Glutamatergic neuron (in vitro differentiated cells): ENCODE results near the gene SPOCK3. TPM values are rescaled to one million over a fixed set of nuclear protein-coding genes. Genes with fewer than 3 reads are reported as not detected.

Experiments
- DNase-seq: peaks from one replicate; pipeline ENCODE4 v3.0.0; 2022
- H3K27ac Mint-ChIP-seq: one replicate; pipeline ENCODE4 v1.8.0; 2020; ENCODE audit warnings: mild to moderate bottlenecking, mixed read lengths, inconsistent platforms; ENCODE audit not compliant: unreplicated experiment
- H3K27me3 Mint-ChIP-seq: one replicate; pipeline ENCODE4 v1.8.0; 2020; ENCODE audit warnings: mild to moderate bottlenecking, moderate library complexity, mixed read lengths, inconsistent platforms; ENCODE audit not compliant: unreplicated experiment
- H3K36me3 Mint-ChIP-seq: one replicate; pipeline ENCODE4 v1.8.0; 2020; ENCODE audit warnings: mild to moderate bottlenecking, mixed read lengths, inconsistent platforms; ENCODE audit not compliant: unreplicated experiment
- H3K4me1 Mint-ChIP-seq: one replicate; pipeline ENCODE4 v1.8.0; 2020; ENCODE audit warnings: mild to moderate bottlenecking, low read depth, mixed read lengths, inconsistent platforms; ENCODE audit not compliant: unreplicated experiment
- H3K4me3 Mint-ChIP-seq: one replicate; pipeline ENCODE4 v1.8.0; 2020; ENCODE audit warnings: mild to moderate bottlenecking, mixed read lengths, inconsistent platforms; ENCODE audit not compliant: unreplicated experiment
- H3K9me3 Mint-ChIP-seq: one replicate; pipeline ENCODE4 v1.8.0; 2020; ENCODE audit warnings: mild to moderate bottlenecking, moderate library complexity, mixed read lengths, inconsistent platforms; ENCODE audit not compliant: unreplicated experiment
- total RNA-seq: library from RNA; stranded (reverse); fragmentation: NEBNext Ultra II Directional; extraction: Animal tissue kit (Norgen Biotek cat#: 25700); gene quantifications from one replicate; pipeline ENCODE4 v1.2.1, GENCODE V29; 2021; ENCODE audit not compliant: unreplicated experiment
- TF ChIP-seq, protein P1 (sequence below): fragments of 200-600 bp; sonication (generic); IDR thresholded peaks from one replicate; pipeline ENCODE4 v1.5.0; 2021; ENCODE audit not compliant: partially characterized antibody, unreplicated experiment

Gene SPOCK3
- total RNA-seq, 1 donor from 2014 or later, result 26.8 TPM

DNA sequence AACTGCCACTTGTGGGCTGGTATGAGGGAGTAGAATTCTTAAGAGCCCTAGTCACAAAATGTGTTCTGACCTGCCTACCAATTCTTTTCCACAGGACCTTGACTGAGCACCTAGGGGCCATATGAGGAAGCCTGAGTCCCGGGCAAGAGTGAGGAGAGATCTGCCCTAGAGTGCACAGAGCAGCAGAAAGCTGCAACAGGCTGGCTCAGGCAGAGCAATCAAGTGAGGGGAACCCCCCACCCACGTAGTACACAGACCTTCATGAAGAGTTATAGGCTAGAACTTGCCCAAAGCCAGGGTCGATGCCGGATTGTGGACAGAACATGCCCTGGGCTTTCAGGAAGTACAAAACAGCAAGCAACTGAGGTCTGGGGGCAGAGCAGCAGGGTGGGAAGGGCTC is 117.0 kb downstream of the SPOCK3 start:
- Mint-ChIP-seq H3K4me3 (no peak overlapping the region), H3K36me3 (no peaks in the 10 kb centered on the region), H3K4me1 (no peaks in the 10 kb centered on the region), H3K27ac (no peak overlapping the region), H3K9me3 (no peaks in the 10 kb centered on the region), H3K27me3 (no peaks in the 10 kb centered on the region)
- DNase-seq, result no peak
- TF ChIP-seq, protein P1, sequence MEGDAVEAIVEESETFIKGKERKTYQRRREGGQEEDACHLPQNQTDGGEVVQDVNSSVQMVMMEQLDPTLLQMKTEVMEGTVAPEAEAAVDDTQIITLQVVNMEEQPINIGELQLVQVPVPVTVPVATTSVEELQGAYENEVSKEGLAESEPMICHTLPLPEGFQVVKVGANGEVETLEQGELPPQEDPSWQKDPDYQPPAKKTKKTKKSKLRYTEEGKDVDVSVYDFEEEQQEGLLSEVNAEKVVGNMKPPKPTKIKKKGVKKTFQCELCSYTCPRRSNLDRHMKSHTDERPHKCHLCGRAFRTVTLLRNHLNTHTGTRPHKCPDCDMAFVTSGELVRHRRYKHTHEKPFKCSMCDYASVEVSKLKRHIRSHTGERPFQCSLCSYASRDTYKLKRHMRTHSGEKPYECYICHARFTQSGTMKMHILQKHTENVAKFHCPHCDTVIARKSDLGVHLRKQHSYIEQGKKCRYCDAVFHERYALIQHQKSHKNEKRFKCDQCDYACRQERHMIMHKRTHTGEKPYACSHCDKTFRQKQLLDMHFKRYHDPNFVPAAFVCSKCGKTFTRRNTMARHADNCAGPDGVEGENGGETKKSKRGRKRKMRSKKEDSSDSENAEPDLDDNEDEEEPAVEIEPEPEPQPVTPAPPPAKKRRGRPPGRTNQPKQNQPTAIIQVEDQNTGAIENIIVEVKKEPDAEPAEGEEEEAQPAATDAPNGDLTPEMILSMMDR, result no peak

DNA sequence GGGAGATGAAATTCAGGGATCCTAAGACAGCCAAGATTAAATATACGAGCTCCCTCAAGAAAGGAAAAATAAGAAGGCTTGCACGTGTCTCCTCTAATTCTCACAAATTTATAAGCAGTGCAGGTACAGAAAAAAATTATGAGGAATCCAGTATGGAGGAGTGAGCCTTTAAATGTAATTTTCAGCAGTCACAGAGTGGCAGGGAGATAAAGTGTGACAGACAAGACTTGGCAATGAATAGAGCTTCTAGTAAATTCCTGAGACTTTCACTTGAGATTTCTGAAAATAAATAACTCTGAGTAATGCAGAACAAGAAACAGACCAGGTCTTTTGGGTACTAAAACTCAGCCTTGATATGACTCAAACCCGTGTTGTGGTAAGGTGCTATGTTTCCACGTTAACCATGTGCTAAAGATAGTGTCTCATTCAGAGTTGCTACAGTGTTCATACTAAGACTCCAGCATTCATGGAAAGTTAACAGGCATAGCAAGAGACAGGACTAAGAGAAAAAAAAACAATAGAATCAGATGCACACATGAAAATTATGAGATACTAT is 119.8 kb downstream of the SPOCK3 start:
- Mint-ChIP-seq H3K4me1 (no peaks in the 10 kb centered on the region), H3K27ac (no peak overlapping the region), H3K36me3 (no peaks in the 10 kb centered on the region), H3K9me3 (no peaks in the 10 kb centered on the region), H3K27me3 (no peaks in the 10 kb centered on the region), H3K4me3 (no peak overlapping the region)
- no peak for DNase-seq
- TF ChIP-seq, protein P1, result no peak

DNA sequence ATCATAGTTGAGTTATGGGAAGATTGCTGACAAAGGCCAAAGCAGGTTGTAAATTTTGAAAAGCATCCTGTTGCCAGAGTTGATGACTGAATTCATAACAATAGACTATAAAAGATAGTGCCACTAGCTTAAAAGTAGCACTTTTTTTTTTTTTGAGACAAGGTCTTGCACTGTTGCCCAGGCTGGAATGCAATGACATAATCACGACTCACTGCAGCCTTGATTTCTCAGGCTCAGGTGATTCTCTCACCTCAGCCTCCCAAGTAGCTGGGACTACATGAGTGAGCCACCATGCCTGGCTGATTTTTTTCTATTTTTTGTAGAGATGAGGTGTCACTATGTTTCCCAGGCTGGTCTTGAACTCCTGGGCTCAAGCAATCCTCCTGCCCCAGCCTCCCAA is 122.7 kb downstream of the SPOCK3 start:
- no peak for DNase-seq
- no peaks in the 10 kb centered on the region for H3K4me1 Mint-ChIP-seq
- peaks cover 2% of the 10 kb centered on the region for H3K9me3 Mint-ChIP-seq
- H3K27me3 Mint-ChIP-seq, result no peaks in the 10 kb centered on the region
- TF ChIP-seq, protein P1, result no peak
- no peak overlapping the region for H3K4me3 Mint-ChIP-seq
- no peak overlapping the region for H3K27ac Mint-ChIP-seq
- no peaks in the 10 kb centered on the region for H3K36me3 Mint-ChIP-seq

DNA sequence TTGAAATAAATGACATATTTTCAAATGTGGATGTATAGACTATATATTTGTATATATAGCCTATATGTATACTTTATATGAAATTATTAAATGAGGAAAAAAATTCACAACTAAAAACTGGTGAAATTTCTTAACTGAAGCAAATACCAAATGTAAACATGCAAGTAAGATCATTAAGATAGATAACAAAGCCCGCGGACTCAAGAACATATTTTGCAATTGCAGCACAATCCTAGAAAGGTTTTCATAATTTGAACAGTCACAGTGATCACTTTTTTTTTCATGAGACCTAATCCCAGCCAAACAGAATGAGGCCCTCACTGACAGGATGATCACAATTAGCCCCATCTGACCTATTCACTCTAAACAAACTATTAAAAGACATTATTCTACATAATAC is 123.2 kb downstream of the SPOCK3 start:
- Mint-ChIP-seq H3K27me3 (no peaks in the 10 kb centered on the region), H3K9me3 (peaks cover 2% of the 10 kb centered on the region), H3K4me3 (no peak overlapping the region), H3K36me3 (no peaks in the 10 kb centered on the region), H3K4me1 (no peaks in the 10 kb centered on the region), H3K27ac (no peak overlapping the region)
- TF ChIP-seq, protein P1, result no peak
- no peak for DNase-seq

DNA sequence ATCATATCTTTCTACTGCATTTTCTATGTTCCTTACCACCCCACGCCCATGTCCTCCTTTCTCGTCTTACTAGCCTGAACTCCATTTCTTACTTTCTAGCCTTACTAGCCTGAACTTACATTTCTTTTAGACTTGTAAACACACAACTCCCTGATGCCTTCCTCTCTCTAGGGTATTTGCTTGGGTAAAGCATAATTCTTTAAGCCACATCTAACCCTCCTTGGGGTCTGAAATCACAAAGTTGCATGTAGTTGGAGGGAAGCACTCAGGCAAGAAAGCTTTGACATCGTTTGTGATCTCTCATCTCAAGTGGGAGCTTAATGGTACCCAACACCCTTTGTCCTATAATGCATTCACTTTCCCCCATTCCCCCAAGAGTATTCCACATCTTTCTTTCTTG is 124.4 kb downstream of the SPOCK3 start:
- H3K27me3 Mint-ChIP-seq, result no peaks in the 10 kb centered on the region
- TF ChIP-seq, protein P1, result no peak

More for the DNA sequence above, 124.4 kb downstream of the SPOCK3 start:
- peaks cover 2% of the 10 kb centered on the region for H3K9me3 Mint-ChIP-seq
- no peak for DNase-seq
- no peak overlapping the region for H3K4me3 Mint-ChIP-seq
- H3K27ac Mint-ChIP-seq, result no peak overlapping the region
- H3K4me1 Mint-ChIP-seq, result no peaks in the 10 kb centered on the region
- H3K36me3 Mint-ChIP-seq, result no peaks in the 10 kb centered on the region
